ENCODE data around the gene MAT1A.

MAT1A gene

GRCh38 chr10:80278480-80278879 lies 11.0 kb downstream of the MAT1A start:
- no peak overlapping the region for H3K4me3 ChIP-seq (ENCODE audit: control insufficient read depth, low read depth, low read length)
- TF ChIP-seq CTCF (conservative IDR thresholded peaks at IDR 0.05; ENCODE audit: control insufficient read depth, insufficient read depth, low read depth, low read length), result no peak
- no peak for DNase-seq (ENCODE audit: low read depth)

- no peak for TF ChIP-seq CTCF (conservative IDR thresholded peaks at IDR 0.05; ENCODE audit: control insufficient read depth, insufficient read depth, low read depth, low read length)
- H3K4me3 ChIP-seq (ENCODE audit: control insufficient read depth, low read depth, low read length), result no peak overlapping the region
- no peak for DNase-seq (ENCODE audit: low read depth)
These were observed 11.7 kb downstream of the MAT1A start for GRCh38 chr10:80277567-80278250.

GRCh38 chr10:80277016-80277415 lies 12.4 kb downstream of the MAT1A start:
- no peak overlapping the region for H3K4me3 ChIP-seq (ENCODE audit: control insufficient read depth, low read depth, low read length)
- DNase-seq (ENCODE audit: low read depth), result no peak
- no peak for TF ChIP-seq CTCF (conservative IDR thresholded peaks at IDR 0.05; ENCODE audit: control insufficient read depth, insufficient read depth, low read depth, low read length)

- no peak for TF ChIP-seq CTCF (conservative IDR thresholded peaks at IDR 0.05; ENCODE audit: control insufficient read depth, insufficient read depth, low read depth, low read length)
- no peak overlapping the region for H3K4me3 ChIP-seq (ENCODE audit: control insufficient read depth, low read depth, low read length)
- no peak for DNase-seq (ENCODE audit: low read depth)
These were observed 13.1 kb downstream of the MAT1A start for GRCh38 chr10:80276335-80276734.

- DNase-seq (ENCODE audit: low read depth), result no peak
- H3K4me3 ChIP-seq (ENCODE audit: control insufficient read depth, low read depth, low read length), result no peak overlapping the region
- no peak for TF ChIP-seq CTCF (conservative IDR thresholded peaks at IDR 0.05; ENCODE audit: control insufficient read depth, insufficient read depth, low read depth, low read length)
These were observed 13.7 kb downstream of the MAT1A start for GRCh38 chr10:80275756-80276155.

- no peak for TF ChIP-seq CTCF (conservative IDR thresholded peaks at IDR 0.05; ENCODE audit: control insufficient read depth, insufficient read depth, low read depth, low read length)
- DNase-seq (ENCODE audit: low read depth), result no peak
- H3K4me3 ChIP-seq (ENCODE audit: control insufficient read depth, low read depth, low read length), result no peak overlapping the region
These were observed 14.3 kb downstream of the MAT1A start for GRCh38 chr10:80275135-80275498.

Data from fibroblast of mammary gland (primary cell).